ENCODE data around the gene GRPEL1. TPM values are rescaled to one million over a fixed set of nuclear protein-coding genes. Genes with fewer than 3 reads are reported as not detected.

Gene GRPEL1
- total and polyA plus RNA-seq, 9 of the 15 experiments (the other 6 are each of a cell fraction or from before 2014, with no cell fraction given), result 43.4 to 192 (median 86.6) TPM

DNA sequence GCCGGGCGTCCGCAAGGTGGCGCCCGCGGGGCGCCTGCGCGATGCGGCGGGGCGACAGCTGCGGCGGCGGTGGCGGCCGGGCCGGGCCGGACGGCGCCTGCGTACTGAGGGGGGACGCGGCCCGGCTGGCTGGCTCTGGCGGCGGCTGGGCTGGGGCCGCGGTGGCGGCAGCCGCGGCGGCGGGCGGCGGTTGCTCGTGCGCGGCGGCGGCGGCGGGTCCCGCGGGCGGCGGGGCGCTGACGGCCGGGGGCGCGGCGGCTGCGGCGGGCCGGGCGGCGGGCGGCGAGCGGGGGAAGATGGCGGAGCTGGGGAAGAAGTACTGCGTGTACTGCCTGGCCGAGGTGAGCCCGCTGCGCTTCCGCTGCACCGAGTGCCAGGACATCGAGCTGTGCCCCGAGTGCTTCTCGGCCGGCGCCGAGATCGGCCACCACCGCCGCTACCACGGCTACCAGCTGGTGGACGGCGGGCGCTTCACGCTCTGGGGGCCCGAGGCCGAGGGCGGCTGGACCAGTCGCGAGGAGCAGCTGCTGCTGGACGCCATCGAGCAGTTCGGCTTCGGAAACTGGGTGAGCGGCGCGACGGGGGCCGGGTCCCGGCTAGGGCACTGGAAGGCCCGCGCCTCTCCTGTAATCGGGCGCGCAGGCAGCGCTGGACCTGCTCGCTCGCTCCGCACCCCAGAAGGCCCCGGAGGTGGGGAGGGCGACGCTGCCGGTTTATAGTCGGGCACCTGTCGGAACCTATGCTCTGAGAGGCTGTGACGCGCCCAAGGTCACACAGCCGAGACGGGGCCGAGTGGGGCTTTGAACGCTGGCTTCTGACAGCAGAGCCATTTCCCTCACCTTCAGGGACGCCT is 24.4 kb downstream of the GRPEL1 start, which contains the start of gene TADA2B (continued):
- 0 out of 2 replicates have a peak, but pooled peaks have one; percentile 28 for TF ChIP-seq ZBTB1 (CRISPR knock-in tag; IDR thresholded peaks at IDR 0.05; ENCODE audit: borderline replicate concordance, low read depth)
- 0 out of 2 replicates have a peak, but pooled peaks have one; percentile 20 for TF ChIP-seq ZNF143 (CRISPR knock-in tag; IDR thresholded peaks at IDR 0.05)
- TF ChIP-seq SFPQ (IDR thresholded peaks at IDR 0.05; ENCODE audit: low read depth, low read length), result no peak
- TF ChIP-seq HEY1 (CRISPR knock-in tag; IDR thresholded peaks at IDR 0.05; ENCODE audit: borderline replicate concordance), result no peak
- TF ChIP-seq TAF7 (tag; IDR thresholded peaks at IDR 0.05), result 0 out of 2 replicates have a peak, but pooled peaks have one; percentile 10
- TF ChIP-seq, protein P1, sequence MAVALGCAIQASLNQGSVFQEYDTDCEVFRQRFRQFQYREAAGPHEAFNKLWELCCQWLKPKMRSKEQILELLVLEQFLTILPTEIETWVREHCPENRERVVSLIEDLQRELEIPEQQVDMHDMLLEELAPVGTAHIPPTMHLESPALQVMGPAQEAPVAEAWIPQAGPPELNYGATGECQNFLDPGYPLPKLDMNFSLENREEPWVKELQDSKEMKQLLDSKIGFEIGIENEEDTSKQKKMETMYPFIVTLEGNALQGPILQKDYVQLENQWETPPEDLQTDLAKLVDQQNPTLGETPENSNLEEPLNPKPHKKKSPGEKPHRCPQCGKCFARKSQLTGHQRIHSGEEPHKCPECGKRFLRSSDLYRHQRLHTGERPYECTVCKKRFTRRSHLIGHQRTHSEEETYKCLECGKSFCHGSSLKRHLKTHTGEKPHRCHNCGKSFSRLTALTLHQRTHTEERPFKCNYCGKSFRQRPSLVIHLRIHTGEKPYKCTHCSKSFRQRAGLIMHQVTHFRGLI (CRISPR knock-in tag; IDR thresholded peaks at IDR 0.05), result no peak
- no peak for TF ChIP-seq FOSL1 (tag; conservative IDR thresholded peaks at IDR 0.05)
- peak; percentile 52 for TF ChIP-seq USF1 (CRISPR knock-in tag; IDR thresholded peaks at IDR 0.05)

Data from K562 (cell line).